ENCODE results near the gene ADGRE3.
A peak's percentile ranks its signal among the peaks of the same experiment; 100 is the strongest.
"Not testable (repeated sequence)": the region's sequence is repeated elsewhere in the genome, so short reads cannot be mapped to it uniquely, and the experiment has no call there.

ADGRE3 gene

DNA sequence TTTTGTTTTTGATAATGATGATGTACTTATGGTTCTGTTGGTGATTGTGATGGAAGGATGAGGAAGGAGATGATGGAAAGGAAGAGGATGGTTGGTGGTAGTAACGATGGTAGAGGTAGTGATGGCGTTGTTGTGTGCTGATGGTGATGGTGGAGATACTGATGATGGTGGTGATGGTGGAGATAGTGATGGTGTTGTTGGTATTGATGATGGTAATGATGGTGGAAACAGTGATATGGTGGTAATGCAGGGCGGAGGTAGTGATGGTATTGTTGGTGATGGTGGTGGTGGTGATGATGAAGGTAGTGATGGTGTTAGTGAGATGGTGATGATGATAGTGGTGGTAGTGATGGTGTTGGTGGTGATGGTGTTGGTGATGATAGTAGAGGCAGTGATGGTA is 79.1 kb downstream of the ADGRE3 start:
- no peak for DNase-seq

DNA sequence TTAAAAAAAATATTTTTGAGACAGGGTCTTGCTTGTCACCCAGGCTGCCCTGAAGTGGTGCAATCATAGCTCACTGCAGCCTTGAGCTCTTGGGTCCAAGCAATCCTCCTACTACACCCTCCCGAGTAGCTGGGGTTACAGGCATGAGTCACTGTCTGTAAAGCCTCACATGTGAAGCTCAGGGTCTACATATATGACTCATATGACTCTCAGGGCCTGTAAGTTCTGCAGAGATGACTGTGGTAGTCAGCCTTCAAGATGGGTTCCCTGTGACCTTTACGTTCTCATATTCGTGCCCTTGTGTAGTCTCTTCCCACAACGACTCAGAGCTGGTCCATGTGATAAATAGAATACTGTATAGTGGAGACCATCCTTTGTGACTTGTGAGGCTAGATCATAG is 85.2 kb downstream of the ADGRE3 start:
- peak in 1 of 5 donors; percentile 32 for DNase-seq

DNA sequence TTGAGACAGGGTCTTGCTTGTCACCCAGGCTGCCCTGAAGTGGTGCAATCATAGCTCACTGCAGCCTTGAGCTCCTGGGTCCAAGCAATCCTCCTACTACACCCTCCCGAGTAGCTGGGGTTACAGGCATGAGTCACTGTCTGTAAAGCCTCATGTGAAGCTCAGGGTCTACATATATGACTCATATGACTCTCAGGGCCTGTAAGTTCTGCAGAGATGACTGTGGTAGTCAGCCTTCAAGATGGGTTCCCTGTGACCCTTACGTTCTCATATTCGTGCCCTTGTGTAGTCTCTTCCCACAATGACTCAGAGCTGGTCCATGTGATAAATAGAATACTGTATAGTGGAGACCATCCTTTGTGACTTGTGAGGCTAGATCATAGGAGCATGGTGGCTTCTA is 89.5 kb downstream of the ADGRE3 start:
- peak in 1 of 5 donors; percentile 77 for DNase-seq

DNA sequence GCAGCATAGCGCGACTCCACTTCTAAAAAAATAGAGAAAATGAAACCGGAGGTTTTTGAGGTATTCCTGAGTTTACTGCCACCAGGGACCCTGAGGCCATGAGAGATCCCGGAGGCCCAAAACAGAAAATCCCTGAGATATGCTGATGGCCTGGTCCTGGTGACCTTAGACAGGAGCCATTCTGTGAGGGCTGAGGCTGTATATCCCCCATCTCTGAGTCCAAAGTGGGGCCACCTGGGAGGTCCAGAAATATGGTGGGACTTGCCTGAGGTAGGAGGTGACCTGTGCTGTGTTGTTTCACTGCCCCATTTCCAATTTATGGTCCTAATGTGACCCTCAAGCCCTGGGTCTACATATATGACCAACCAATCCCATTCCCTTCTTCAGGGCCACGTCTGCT is 90.3 kb downstream of the ADGRE3 start:
- DNase-seq: not testable (repeated sequence)

DNA sequence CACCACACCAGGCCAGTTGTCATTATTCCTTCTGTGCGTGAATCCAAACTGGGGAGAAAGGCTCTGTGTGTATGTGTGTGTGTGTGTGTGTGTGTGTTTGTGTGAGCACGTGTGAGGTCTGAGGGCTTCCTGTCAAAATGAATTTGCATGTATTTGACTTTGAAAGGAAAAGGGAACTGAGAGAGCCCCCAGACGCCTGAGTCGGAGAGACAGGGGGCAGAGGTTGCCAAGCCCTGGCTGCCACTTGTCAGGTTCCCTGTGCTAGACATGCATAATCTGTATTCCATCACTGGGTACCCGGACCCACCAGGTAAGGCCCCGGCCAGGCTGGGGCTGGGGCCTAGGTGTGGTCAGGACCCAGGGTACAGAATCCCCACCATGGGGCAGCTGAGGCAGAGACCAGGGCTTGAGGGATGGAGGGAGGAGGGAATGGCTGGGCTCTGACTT is 91.7 kb downstream of the ADGRE3 start, which contains the start of gene CLEC17A:
CLEC17A (plus strand) TSS at position 191 of the 447 bp plus-strand sequence; CDS start at position 268, 77 bp downstream.
- no peak for DNase-seq

DNA sequence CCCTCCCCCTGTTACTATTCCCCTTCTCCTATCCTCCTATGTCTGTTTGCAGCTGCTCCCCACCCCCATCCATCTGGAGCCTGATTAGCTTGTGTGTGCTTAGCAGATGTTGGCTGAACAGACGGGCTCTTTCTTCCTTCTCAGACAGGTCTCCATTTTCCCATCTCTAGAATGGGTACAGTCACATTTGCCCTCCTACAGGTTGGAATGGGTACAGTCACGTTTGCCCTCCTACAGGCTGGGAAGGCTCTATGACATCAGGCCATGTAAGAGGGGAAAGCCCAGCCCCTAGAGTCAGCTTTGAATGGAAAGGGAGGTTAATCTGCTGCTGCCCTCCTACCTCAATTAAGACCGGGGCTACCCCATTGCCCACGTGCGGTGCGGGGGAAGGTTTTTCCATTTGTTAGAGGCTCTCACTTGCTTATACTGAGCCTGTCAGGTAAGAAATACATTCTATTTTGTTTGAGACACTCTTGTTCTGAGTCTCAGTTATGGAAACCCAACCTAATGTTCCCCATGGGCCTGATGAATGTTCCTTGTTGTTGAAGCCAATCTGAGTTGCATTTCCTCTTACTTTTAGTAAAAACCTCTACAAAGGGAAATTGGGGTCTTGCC is 93.9 kb downstream of the ADGRE3 start:
- DNase-seq: no peak

DNA sequence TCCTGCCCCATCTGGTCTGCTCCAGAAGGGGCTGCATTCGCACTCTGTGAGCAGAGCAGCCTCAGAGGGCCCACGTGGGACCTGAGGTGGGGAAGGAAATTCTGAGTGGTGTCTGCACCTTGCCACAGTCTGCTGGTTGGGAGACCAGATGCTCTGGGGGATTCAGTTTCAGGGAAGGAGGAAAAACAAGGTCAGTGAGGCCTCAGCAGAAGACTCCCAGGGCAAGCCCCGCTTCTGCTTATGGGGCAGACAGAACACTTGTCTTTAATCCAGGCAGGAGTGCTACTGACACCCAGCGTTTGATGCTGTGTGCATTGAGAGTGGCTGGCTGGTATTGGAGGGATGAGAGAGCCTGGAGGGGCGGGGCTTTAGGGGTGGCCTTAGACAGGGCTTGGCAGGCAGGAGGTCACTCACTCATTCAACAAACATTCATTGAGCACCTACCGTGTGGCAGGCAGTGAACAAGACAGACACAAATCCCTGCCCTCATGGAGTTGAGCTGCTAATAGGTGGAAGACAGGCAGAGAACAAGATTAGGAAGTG is 96.7 kb downstream of the ADGRE3 start:
- no peak for DNase-seq

DNA sequence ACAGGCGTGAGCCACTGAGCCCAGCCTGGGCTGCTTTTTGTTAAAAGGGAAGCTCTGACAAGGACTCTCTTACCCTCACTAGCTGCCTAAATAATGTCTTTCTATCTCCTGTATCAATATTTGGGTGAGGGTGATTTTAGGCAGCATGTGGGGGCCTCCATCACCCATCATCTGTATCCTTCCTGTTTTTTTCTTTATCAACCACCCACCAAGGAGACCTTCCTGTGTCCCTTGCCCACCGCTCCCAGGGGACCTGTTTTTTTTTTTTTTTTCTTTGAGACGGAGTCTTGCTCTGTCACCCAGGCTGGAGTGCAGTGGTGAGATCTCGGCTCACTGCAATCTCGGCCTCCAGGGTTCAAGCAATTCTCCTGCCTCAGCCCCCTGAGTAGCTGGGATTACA is 97.4 kb downstream of the ADGRE3 start:
- DNase-seq: no peak

DNA sequence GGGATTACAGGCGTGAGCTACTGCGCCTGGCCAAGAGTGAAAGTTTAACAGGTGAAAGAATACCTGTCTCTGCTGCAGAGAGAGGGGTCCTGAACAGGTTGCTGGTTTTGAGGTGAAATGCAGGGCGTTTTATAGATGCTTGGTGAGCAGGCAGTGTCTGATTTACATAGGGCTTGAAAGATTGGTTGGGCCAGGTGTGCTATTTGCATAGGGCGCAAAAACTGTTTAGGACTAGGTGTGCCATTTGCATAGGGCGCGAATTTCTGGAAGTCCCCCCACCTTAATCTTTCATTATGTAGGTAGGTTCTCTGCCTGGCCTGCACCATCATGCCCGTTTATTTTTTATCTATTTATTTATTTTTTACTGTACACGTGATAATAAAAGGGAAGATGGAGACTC is 98.3 kb downstream of the ADGRE3 start:
- DNase-seq: no peak

DNA sequence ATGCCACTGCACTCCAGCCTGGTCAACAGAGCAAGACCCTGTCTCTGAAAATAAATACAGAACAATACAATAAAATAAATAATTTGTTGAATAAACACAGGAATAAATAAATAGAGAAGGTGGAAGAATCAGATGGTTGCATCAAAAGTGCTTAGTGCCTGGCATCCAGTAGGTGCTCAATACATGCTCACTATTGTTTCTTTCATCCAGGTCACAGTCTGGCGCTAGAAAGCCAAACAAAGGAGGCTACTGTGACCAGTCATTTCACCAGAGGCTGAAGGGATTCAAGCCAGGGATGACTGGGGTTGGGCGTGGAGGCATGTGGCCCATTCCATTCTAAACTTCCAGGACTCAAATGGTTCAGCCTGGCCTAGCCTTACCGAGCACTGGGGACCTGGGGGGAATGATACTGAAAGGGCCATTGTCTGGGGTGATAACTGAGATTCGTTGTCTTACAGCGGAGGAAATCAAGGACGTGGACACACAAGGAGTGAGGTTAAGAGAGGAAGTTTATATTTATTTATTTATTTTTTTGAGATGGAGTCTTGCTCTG is 99.1 kb downstream of the ADGRE3 start:
- DNase-seq: no peak

DNA sequence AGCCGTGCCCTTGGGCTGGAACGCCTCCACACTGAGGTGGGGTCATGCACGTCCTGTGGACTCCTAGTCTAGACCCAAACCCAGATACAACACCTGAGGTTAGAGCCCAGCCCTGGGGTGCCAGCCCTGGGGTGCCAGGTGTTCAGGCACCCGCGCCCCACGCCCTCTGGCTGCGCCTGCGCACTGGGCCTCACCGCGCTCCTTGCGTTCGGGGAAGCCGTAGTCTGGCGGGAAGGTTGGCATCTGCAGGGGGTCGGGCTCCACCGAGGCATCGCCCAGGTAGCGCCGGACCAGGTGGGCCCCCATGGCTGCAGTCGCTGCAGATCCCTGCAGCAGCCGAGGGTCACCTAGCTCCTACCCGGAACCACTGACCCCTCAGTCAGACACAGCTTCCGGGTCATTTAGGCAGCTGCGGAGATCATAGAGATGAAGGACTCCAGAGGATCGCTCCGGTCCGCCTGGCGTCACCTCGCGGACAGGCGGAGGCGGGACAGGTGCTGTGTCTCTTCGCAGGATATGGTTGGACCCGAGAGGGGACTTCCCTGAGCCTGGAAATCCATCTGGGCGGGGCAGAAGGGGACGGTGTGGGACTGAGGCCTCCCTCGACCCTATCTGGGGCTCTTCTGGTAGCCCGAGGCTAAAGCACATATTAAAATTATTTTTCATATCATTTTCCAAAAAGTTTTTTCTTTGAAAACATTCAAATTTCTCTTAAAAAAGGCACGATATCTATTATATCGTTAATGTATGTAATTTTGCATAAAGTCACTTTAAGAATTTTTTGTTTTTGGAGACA is 102.8 kb downstream of the ADGRE3 start, which contains the start of gene NDUFB7:
NDUFB7 (minus strand) TSS at position 372 of the 796 bp plus-strand sequence; CDS start at position 306, 66 bp downstream.
- DNase-seq: peak; percentile 83 to 94 (median 85)

DNA sequence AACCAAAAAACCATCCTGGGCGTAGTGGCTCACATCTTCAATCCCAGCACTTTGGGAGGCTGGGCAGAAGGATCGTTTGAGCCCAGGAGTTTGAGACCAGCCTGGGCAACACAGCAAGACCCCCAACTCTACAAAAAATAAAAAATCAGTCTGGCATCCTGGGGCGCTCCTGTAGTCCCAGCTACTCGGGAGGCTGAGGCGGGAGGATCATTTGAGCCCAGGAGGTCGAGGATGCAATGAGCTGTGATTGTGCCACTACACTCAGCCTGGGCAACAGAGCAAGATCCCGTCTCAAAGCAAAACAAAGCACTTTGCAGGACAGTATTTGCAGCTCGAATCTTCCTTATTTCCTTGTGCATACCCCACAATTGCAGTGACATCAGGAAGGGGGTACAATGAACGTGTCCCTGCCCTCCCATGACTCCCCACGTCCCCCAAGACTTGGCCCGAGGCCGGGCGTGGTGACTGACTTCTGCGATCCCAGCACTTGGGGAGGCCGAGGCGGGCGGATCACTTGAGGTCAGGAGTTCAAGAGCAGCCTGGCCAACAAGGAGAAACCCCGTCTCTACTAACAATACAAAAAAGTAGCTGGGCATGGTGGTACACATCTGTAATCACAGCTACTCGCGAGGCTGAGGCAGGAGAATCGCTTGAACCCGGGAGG is 103.6 kb downstream of the ADGRE3 start:
- no peak for DNase-seq
